ENCODE results near the gene DUSP22. TPM values are rescaled to one million over a fixed set of nuclear protein-coding genes. Genes with fewer than 3 reads are reported as not detected.

DUSP22 gene
- total RNA-seq, 1 donor = 37.7 TPM

GRCh38 chr6:328136-328670 is 35.9 kb downstream of the DUSP22 start:
- Histone ChIP-seq H3K9me3 (ENCODE audit: low read depth, low read length) (no peaks in the 10 kb centered on the region), H3K27me3 (ENCODE audit: insufficient read depth, low read length) (no peaks in the 10 kb centered on the region), H3K4me1 (ENCODE audit: insufficient read depth, low read length) (peaks cover 50% of the 10 kb centered on the region), H3K4me3 (ENCODE audit: low read length) (no peak overlapping the region)

DNA sequence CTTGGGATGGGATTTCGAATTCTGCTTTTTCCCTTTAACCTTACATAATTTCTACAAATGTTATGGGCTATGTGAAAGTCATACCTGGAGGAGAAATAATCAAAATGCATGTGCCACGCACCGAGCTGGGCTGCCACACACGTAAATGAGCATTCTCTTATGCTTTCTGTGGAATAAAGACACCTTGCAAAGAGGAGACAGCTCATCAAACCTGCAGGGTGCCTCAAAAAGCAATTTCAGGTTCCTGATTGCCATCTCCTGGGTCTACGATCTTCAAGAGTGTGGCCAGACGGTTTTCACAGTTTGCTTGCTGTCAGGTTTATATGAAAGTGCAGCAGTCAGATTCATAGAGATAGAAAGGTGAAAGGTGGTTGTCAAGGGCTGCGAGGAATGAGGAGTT is 36.6 kb downstream of the DUSP22 start:
- no peaks in the 10 kb centered on the region for H3K9me3 ChIP-seq (ENCODE audit: low read depth, low read length)
- H3K27me3 ChIP-seq (ENCODE audit: insufficient read depth, low read length) = no peaks in the 10 kb centered on the region
- no peak overlapping the region for H3K4me3 ChIP-seq (ENCODE audit: low read length)
- peaks cover 50% of the 10 kb centered on the region for H3K4me1 ChIP-seq (ENCODE audit: insufficient read depth, low read length)

GRCh38 chr6:329888-330691 is 37.8 kb downstream of the DUSP22 start:
- Histone ChIP-seq H3K4me3 (ENCODE audit: low read length) (no peak overlapping the region), H3K9me3 (ENCODE audit: low read depth, low read length) (no peaks in the 10 kb centered on the region), H3K27me3 (ENCODE audit: insufficient read depth, low read length) (no peaks in the 10 kb centered on the region), H3K4me1 (ENCODE audit: insufficient read depth, low read length) (peaks cover 52% of the 10 kb centered on the region)

DNA sequence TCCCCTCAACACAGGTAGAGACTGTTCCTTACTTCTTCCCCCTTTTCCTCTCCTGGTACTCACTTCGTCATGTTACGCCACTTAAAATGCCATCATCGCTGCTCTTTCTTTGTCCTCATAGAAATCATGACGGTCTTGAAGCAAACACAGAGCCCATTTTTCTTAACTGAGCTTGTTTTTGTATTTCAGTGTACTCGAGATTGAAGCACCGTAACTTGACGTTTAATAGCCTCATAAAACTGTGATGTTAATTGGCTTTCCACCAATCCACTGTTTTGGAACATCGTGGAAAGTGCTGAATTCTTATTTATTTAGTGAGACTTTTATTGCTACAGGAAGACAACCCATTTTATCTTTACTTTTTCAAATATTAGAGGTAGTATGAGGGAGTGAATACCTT is 38.7 kb downstream of the DUSP22 start:
- peaks cover 60% of the 10 kb centered on the region for H3K4me1 ChIP-seq (ENCODE audit: insufficient read depth, low read length)
- H3K27me3 ChIP-seq (ENCODE audit: insufficient read depth, low read length) = no peaks in the 10 kb centered on the region
- no peaks in the 10 kb centered on the region for H3K9me3 ChIP-seq (ENCODE audit: low read depth, low read length)
- no peak overlapping the region for H3K4me3 ChIP-seq (ENCODE audit: low read length)

DNA sequence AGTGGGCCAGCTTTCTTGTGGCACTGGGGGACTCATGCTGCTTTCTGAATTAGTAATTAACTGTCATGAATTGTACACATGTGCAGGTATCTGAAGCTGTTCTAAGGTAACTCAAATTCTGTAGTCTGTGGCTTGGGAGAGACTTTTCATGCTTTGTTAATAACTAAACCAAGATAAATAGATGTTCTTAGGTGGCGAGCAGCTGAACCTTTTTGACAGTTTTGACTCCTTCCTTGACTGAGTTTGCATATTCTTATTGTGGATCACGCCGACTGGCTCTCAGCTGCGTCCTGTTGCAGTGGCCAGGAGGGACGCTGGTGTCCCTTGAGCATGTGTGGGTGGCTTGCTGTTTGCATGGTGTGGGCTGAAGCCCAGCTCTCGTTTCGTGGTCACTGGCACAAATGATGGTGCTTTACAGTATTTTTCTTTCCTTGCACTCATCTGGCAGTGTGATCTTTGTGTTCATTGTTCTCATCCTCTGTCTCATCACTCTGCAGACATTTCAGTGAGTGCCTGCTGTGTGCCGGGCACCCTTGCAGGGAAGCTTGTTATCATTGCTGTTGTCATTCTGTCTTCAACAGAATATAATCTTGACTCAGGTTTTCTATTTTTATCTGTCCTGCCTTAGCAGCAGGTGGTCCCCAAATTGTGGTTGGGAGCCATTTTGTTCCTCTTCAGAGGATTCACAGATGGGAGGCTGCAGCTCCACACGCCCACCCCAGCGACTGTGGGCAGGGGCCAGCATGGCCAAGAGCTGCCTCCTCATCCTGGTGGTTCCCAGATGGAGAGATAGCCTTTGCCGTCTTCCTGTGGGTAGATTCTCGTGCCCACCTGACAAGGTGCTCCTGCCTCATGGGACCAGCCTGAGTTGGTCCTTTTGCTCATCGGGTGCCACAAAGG is 39.6 kb downstream of the DUSP22 start:
- Histone ChIP-seq H3K9me3 (ENCODE audit: low read depth, low read length) (no peaks in the 10 kb centered on the region), H3K4me1 (ENCODE audit: insufficient read depth, low read length) (peaks cover 70% of the 10 kb centered on the region), H3K4me3 (ENCODE audit: low read length) (no peak overlapping the region), H3K27me3 (ENCODE audit: insufficient read depth, low read length) (no peaks in the 10 kb centered on the region)

DNA sequence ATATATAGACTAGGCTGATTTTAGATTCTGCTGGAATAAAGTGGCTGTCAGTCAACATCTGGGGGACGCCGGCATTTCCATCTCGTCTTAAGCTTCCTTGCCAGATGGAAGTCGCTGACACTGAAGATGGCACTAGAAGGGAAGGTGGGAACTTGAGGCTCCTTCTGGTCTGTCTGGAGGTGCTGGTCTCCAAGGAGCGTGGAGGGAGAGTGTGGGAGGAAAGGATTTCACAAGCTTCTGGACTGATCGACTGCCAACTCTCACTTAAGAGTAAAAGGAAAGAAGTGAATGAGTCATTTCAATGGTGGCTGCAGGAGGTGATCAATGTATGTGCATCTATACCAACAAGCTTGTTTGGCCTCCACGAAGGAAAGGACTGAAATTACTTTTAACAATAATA is 40.4 kb downstream of the DUSP22 start:
- H3K4me1 ChIP-seq (ENCODE audit: insufficient read depth, low read length) = peaks cover 72% of the 10 kb centered on the region
- no peaks in the 10 kb centered on the region for H3K27me3 ChIP-seq (ENCODE audit: insufficient read depth, low read length)

DNA sequence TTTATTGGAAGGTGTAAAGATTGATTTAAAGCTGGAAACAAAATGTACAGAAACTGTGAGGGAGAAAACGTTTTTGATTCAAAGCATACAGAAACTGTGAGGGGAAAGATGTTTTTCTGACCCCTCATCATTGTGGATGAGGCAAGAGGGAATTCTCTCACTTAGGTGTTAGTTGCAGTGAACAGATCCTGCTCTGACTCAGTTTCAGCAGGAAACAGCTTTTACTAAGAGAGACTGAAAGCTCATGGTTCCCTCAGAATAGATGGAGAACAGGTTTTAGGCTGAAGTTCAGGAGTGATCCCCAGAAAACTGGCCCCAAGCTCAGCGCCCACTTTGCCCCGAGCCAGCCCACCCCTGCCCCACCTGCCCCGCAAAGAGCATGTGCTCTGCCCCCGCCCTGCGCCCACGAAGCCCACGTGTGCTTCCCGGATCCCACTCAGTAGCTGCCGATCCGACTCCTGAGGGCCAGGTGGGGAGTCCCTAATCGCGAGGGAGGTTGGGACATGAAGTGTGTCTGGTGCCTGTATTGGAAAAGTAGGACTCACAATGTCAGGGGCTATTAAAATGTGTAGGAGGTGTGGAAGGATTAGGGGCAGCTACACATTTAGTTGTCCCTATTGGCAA is 41.2 kb downstream of the DUSP22 start:
- no peaks in the 10 kb centered on the region for H3K27me3 ChIP-seq (ENCODE audit: insufficient read depth, low read length)

More for the DNA sequence above, 40.4 kb downstream of the DUSP22 start:
- Histone ChIP-seq H3K9me3 (ENCODE audit: low read depth, low read length) (no peaks in the 10 kb centered on the region), H3K4me3 (ENCODE audit: low read length) (no peak overlapping the region)

GRCh38 chr6:334536-335510 is 42.5 kb downstream of the DUSP22 start:
- Histone ChIP-seq H3K4me1 (ENCODE audit: insufficient read depth, low read length) (peaks cover 83% of the 10 kb centered on the region), H3K27me3 (ENCODE audit: insufficient read depth, low read length) (no peaks in the 10 kb centered on the region), H3K4me3 (ENCODE audit: low read length) (no peak overlapping the region), H3K9me3 (ENCODE audit: low read depth, low read length) (no peaks in the 10 kb centered on the region)

More for the DNA sequence above, 41.2 kb downstream of the DUSP22 start:
- Histone ChIP-seq H3K4me1 (ENCODE audit: insufficient read depth, low read length) (peaks cover 72% of the 10 kb centered on the region), H3K9me3 (ENCODE audit: low read depth, low read length) (no peaks in the 10 kb centered on the region), H3K4me3 (ENCODE audit: low read length) (no peak overlapping the region)

GRCh38 chr6:335572-335971 is 43.3 kb downstream of the DUSP22 start:
- no peaks in the 10 kb centered on the region for H3K27me3 ChIP-seq (ENCODE audit: insufficient read depth, low read length)
- no peaks in the 10 kb centered on the region for H3K9me3 ChIP-seq (ENCODE audit: low read depth, low read length)
- H3K4me1 ChIP-seq (ENCODE audit: insufficient read depth, low read length) = peaks cover 87% of the 10 kb centered on the region
- no peak overlapping the region for H3K4me3 ChIP-seq (ENCODE audit: low read length)

GRCh38 chr6:336159-337114 is 44.1 kb downstream of the DUSP22 start:
- Histone ChIP-seq H3K9me3 (ENCODE audit: low read depth, low read length) (no peaks in the 10 kb centered on the region), H3K4me1 (ENCODE audit: insufficient read depth, low read length) (peaks cover 95% of the 10 kb centered on the region), H3K27me3 (ENCODE audit: insufficient read depth, low read length) (no peaks in the 10 kb centered on the region), H3K4me3 (ENCODE audit: low read length) (no peak overlapping the region)

GRCh38 chr6:337805-338368 is 45.6 kb downstream of the DUSP22 start:
- Histone ChIP-seq H3K4me1 (ENCODE audit: insufficient read depth, low read length) (peaks cover 97% of the 10 kb centered on the region), H3K4me3 (ENCODE audit: low read length) (no peak overlapping the region), H3K9me3 (ENCODE audit: low read depth, low read length) (no peaks in the 10 kb centered on the region), H3K27me3 (ENCODE audit: insufficient read depth, low read length) (no peaks in the 10 kb centered on the region)

GRCh38 chr6:338815-339262 is 46.6 kb downstream of the DUSP22 start:
- Histone ChIP-seq H3K4me1 (ENCODE audit: insufficient read depth, low read length) (peaks cover 88% of the 10 kb centered on the region), H3K9me3 (ENCODE audit: low read depth, low read length) (no peaks in the 10 kb centered on the region), H3K4me3 (ENCODE audit: low read length) (no peak overlapping the region), H3K27me3 (ENCODE audit: insufficient read depth, low read length) (no peaks in the 10 kb centered on the region)

GRCh38 chr6:339480-339879 is 47.2 kb downstream of the DUSP22 start:
- H3K27me3 ChIP-seq (ENCODE audit: insufficient read depth, low read length) = no peaks in the 10 kb centered on the region
- H3K9me3 ChIP-seq (ENCODE audit: low read depth, low read length) = no peaks in the 10 kb centered on the region
- H3K4me1 ChIP-seq (ENCODE audit: insufficient read depth, low read length) = peaks cover 83% of the 10 kb centered on the region
- no peak overlapping the region for H3K4me3 ChIP-seq (ENCODE audit: low read length)

All from mononuclear cell (primary cell).